ENCODE measurements around the gene DNPH1. TPM values are rescaled to one million over a fixed set of nuclear protein-coding genes. Genes with fewer than 3 reads are reported as not detected.

Gene DNPH1
- total RNA-seq = 93.9 and 147 TPM in 2 replicates

GRCh38 chr6:43228951-43229802 is at the start of gene DNPH1:
DNPH1 (minus strand) TSS chr6:43229481; CDS start chr6:43229456, 25 bp downstream.

GRCh38 chr6:43242908-43243663 is 13.8 kb upstream of the DNPH1 start, which contains the start of gene TTBK1:
TTBK1 (plus strand) TSS chr6:43243481; CDS start chr6:43246661, 3,180 bp downstream.

GRCh38 chr6:43181942-43182860 is 47.1 kb downstream of the DNPH1 start, which contains the start of gene CUL9:
CUL9 (plus strand) TSS chr6:43182196; CDS start chr6:43184311, 2,115 bp downstream.

Other genes starting within 250 kb of the DNPH1 start
- 40.0 and 50.5 TPM in 2 replicates for gene PPP2R5D, start 244.9 kb downstream of the DNPH1 start, total RNA-seq
- 54.0 and 96.0 TPM in 2 replicates for gene MEA1, start 215.5 kb downstream of the DNPH1 start, total RNA-seq
- 112 and 172 TPM in 2 replicates for gene KLHDC3, start 215.2 kb downstream of the DNPH1 start, total RNA-seq
- gene RRP36, start 207.9 kb downstream of the DNPH1 start, total RNA-seq = 42.2 and 73.4 TPM in 2 replicates
- gene CUL7, start 175.6 kb downstream of the DNPH1 start, total RNA-seq = 22.2 and 27.6 TPM in 2 replicates
- 13.4 and 23.5 TPM in 2 replicates for gene MRPL2, start 170.0 kb downstream of the DNPH1 start, total RNA-seq
- gene KLC4, start 169.8 kb downstream of the DNPH1 start, total RNA-seq = 15.3 and 47.3 TPM in 2 replicates
- 171 and 174 TPM in 2 replicates for gene PTK7, start 153.2 kb downstream of the DNPH1 start, total RNA-seq
- 20.3 and 31.0 TPM in 2 replicates for gene SRF, start 58.2 kb downstream of the DNPH1 start, total RNA-seq
- 16.0 and 29.5 TPM in 2 replicates for gene CUL9, start 47.3 kb downstream of the DNPH1 start, total RNA-seq
- gene TTBK1, start 14.0 kb upstream of the DNPH1 start, total RNA-seq = not detected in 2 replicates
- not detected in 2 replicates for gene SLC22A7, start 68.8 kb upstream of the DNPH1 start, total RNA-seq
- gene CRIP3, start 79.3 kb upstream of the DNPH1 start, total RNA-seq = 0.34 and 0.47 TPM in 2 replicates
- 8.2 and 10.0 TPM in 2 replicates for gene ZNF318, start 140.2 kb upstream of the DNPH1 start, total RNA-seq
- gene ABCC10, start 198.1 kb upstream of the DNPH1 start, total RNA-seq = 17.2 and 17.5 TPM in 2 replicates
- 0.23 and 5.8 TPM in 2 replicates for gene DLK2, start 226.1 kb upstream of the DNPH1 start, total RNA-seq
- 16.1 and 21.8 TPM in 2 replicates for gene TJAP1, start 248.1 kb upstream of the DNPH1 start, total RNA-seq

Measured in pericardium fibroblast (primary cell).